Cardiac fibroblast (primary cell): ENCODE data around the gene PAK5.

Experiments
- DNase-seq, 2 donors: peaks; one replicate each; pipeline versions ENCODE4 v3.0.0 to v3.0.0-alpha.2; 2010; ENCODE audit warnings: low read depth in 2 of 2
- H3K4me3 ChIP-seq, 2 donors: replicated peaks in 1 of 2; 1 replicate in 1 of 2; 2 replicates in 1 of 2; pipeline ENCODE4 v1.5.1; 2011; ENCODE audit warnings: low read depth in 2 of 2, low read length in 2 of 2, mild to moderate bottlenecking in 2 of 2, moderate library complexity in 1 of 2
- TF ChIP-seq, protein P1 (sequence below): IDR thresholded peaks from one replicate; pipeline ENCODE4 v1.5.1; 2011; ENCODE audit warnings: low read depth, mild to moderate bottlenecking, low read length, inconsistent platforms

The PAK5 gene

DNA sequence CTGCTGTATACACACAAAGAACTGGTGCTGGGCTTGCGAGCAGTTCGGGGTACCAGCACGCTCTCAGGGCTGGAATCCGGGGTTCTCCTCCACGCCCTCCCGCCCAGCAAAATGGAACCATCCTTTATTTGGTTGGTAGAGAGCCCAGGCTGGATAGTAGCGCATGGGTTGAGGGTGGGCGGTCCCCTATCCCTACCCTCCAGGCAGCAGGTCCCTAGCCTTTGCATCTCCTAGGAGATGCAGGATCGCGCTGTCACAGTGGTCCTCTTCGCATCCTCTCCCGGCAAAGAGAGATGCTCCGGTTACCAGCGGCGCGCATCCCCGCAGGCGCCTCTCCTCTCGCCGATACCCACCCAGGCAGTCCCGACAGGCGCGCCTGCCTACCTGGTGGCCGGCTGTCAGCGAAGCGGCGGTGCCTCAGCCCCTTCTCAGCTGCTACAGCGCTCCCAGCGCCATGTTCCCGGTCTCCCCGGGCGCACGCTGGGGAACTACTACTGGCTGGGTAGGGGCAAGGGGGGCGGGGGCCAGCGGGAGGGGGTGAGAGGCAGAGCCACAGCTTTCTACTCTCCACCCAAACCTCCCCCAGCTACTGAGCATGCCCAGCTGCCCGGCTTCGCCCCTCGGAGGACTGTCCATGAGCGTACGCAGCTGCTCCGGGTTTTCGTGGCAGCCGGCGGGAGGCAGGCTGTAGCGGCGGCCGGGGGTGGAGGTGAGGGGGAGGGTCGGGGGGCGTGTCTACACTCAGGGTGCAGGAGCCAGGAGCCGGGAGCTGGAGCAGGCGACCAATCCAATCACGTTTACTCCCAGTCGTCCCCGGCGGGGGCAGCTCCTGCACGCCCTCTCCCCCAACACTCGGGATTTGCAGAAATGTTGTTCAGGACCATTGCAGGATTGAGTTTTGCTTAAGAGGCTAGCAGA, at the start of gene PAK5:
TSS of gene PAK5 (minus strand) at position 699 of the 918 bp plus-strand sequence. CDS start 194,748 bp downstream, outside the sequence.
- TF ChIP-seq, protein P1, sequence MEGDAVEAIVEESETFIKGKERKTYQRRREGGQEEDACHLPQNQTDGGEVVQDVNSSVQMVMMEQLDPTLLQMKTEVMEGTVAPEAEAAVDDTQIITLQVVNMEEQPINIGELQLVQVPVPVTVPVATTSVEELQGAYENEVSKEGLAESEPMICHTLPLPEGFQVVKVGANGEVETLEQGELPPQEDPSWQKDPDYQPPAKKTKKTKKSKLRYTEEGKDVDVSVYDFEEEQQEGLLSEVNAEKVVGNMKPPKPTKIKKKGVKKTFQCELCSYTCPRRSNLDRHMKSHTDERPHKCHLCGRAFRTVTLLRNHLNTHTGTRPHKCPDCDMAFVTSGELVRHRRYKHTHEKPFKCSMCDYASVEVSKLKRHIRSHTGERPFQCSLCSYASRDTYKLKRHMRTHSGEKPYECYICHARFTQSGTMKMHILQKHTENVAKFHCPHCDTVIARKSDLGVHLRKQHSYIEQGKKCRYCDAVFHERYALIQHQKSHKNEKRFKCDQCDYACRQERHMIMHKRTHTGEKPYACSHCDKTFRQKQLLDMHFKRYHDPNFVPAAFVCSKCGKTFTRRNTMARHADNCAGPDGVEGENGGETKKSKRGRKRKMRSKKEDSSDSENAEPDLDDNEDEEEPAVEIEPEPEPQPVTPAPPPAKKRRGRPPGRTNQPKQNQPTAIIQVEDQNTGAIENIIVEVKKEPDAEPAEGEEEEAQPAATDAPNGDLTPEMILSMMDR = no peak
- DNase-seq = peak in 1 of 2 donors; percentile 10
- no peak within 1 kb of the TSS for H3K4me3 ChIP-seq

DNA sequence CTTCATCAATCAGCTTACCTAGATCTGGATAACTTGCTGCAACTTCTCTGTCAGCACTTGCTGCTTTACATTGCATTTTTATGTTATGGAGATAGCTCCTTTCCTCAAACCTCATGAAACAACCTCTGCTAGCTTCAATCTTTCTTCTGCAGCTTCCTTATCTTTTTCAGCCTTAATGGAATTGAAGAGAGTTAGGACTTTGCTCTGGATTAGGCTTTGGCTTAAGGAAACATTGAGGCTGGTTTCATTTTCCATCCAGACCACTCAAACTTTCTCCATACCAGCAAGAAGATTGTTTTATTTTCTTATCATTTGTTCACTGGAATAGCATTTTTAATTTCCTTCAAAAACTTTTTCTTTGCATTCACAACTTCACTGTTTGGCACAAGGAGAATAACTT, 48.8 kb upstream of the PAK5 start:
- no peak for DNase-seq
- H3K4me3 ChIP-seq = no peak overlapping the region
- TF ChIP-seq, protein P1 = no peak

DNA sequence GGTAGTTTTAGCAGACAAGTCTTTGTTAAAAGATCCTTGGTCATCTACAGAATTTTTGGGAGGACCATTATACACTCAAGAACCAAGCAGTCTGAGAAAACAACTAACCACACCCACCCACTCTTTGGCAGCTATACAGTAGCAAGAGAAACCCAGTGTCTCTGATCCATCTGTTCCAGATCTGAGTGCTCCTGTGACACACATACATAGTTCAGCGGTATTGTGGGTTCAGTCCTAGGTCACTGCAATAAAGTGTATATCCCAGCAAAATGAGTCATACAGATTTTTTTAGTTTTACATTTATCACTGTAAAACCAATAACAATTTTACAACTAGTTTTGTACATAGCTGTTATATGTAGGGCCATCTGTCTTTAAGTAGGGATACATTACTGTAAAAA, 47.4 kb upstream of the PAK5 start:
- H3K4me3 ChIP-seq = no peak overlapping the region
- peak in 1 of 2 donors; percentile 4 for DNase-seq
- TF ChIP-seq, protein P1 = no peak

DNA sequence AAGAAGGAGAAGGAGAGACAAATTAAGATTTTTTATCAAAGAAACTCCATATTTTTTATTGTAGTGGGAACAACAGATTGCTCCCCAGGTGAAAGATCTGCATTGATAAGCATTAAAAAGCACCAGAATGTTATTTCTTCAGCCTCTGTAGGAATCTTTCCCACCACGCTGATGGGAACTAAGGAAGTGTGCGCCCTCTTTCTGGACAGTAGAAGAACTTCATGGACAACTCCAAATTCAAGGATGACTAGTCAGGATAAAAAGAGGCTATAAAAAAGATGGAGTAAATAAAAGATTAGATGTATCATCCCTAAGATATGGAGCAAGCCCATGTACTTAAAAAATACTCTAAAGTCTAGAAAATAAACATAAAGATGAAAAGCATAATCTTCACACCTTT, 45.8 kb upstream of the PAK5 start:
- no peak for DNase-seq
- TF ChIP-seq, protein P1 = no peak
- H3K4me3 ChIP-seq = no peak overlapping the region

DNA sequence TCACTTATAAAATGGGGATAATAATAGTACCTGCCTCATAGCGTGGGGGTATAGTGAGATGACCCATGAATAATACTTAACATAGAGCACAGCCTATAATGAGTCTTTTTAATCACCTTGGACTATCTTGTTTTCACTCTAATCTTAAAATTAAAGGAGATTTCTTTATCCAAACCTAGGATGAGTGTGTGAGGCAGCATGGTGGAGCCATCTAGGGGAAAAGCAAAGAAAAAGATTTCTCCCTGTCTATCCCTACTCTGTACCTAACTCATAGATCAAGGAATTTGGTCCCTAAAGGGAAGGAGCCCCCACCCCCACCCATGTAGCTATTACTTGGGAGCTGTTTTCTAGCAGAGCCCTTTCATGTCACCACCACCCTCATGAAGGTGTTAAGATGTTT, 45.2 kb upstream of the PAK5 start:
- H3K4me3 ChIP-seq = no peak overlapping the region
- TF ChIP-seq, protein P1 = no peak
- DNase-seq = no peak

DNA sequence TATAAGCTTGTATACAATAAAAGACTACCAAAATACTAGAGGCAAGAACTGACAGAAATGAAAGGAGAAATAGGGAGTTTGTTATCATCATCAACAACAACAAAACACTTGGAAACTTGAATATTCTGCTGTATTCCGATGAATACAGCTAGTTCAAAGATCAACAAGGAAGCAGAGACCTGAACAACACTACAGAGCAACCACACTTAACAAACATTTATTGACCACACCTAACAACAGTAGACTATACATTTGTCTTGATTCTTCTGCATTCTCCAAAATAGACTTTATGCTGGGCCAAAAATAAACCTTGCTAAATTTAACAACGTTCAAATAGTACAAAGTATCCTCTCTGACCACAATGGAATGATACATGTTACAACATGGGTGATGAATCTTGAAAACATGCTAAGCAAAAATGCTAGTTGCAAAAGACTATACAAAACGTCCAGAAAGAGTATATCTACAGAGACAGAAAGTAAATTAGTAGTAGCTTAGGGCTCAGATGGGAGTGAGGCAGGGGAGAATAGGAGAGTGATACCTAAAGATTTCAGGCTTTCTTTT, 39.1 kb upstream of the PAK5 start:
- TF ChIP-seq, protein P1 = no peak
- no peak overlapping the region for H3K4me3 ChIP-seq
- DNase-seq = peak in 1 of 2 donors; percentile 9
